ENCODE measurements around the gene EMC9.

DNA sequence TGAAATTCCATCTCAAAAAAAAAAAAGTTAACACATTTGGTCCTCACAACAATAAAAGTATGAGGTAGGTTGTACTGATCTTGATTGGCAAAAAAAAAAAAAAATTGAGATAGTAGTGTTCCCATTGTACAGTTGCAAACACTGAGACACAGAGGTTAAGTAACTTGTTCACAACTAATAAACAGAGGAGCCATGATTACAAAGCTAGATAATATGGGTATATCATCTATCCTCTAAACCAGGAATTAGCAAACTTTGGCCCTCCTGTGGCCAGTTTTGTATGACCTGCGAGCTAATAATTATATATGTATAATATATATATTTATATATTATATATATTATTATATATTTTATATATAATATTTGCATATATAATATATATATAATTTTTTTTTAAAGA is 7.7 kb downstream of the EMC9 start:
- no peak for TF ChIP-seq CTCF (IDR thresholded peaks at IDR 0.05; ENCODE audit: borderline replicate concordance, extremely low read depth, low read length, poor library complexity, severe bottlenecking)
- TF ChIP-seq EZH2 (IDR thresholded peaks at IDR 0.05; ENCODE audit: borderline replicate concordance, low read depth, low read length, severe bottlenecking): no peak

Measured in DND-41 (cell line).